Skeletal muscle satellite cell (primary cell): ENCODE data around the gene LYPD6.
A peak's percentile ranks its signal among the peaks of the same experiment; 100 is the strongest.

Experiments
- H3K27me3 ChIP-seq: 2 replicates; pipeline ENCODE4 v1.7.0; 2013; ENCODE audit warnings: low read length; ENCODE audit not compliant: control insufficient read depth, insufficient read depth
- H3K36me3 ChIP-seq: 2 replicates; pipeline ENCODE4 v1.7.0; 2013; ENCODE audit warnings: mild to moderate bottlenecking, control low read depth, low read length; ENCODE audit not compliant: insufficient read depth
- H3K4me1 ChIP-seq: 2 replicates; pipeline ENCODE4 v1.7.0; 2013; ENCODE audit warnings: low read length; ENCODE audit not compliant: control insufficient read depth, insufficient read depth
- H3K4me2 ChIP-seq: 2 replicates; pipeline ENCODE4 v1.7.0; 2013; ENCODE audit warnings: mild to moderate bottlenecking, low read length
- H3K4me3 ChIP-seq: 2 replicates; pipeline ENCODE4 v1.7.0; 2013; ENCODE audit warnings: low read length
- H3K9ac ChIP-seq: 2 replicates; pipeline ENCODE4 v1.7.0; 2013; ENCODE audit warnings: mild to moderate bottlenecking, low read depth, low read length, moderate library complexity
- H3K9me3 ChIP-seq: replicated peaks from 2 replicates; pipeline ENCODE4 v1.7.0; 2013; ENCODE audit warnings: mild to moderate bottlenecking, control low read depth, low read length

LYPD6 gene

DNA sequence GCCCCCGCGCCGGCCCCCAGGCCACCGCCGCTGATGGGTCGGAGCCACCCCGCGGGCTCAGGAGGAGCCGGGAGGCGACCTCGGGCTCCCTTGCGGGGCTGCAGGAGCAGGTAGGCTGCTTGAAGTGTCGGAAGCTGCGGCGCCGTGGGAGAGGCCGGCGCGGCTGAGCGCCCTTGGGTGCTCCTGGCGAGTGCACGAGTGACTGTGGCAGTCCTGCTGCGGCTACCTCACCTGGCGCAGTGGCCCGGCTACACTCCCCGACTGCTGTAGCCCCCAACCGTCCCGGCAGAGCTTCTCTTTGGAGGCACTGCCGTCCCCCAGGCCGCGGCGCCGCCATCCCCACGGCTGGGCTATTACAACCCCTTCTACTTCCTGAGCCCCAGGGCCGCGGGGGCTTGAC lies 10.0 kb upstream of the LYPD6 start:
- Histone ChIP-seq H3K9me3 (no peaks in the 10 kb centered on the region), H3K36me3 (no peaks in the 10 kb centered on the region), H3K9ac (no peak overlapping the region), H3K4me2 (no peak overlapping the region), H3K27me3 (peaks cover 5% of the 10 kb centered on the region), H3K4me1 (no peaks in the 10 kb centered on the region), H3K4me3 (no peak overlapping the region)

DNA sequence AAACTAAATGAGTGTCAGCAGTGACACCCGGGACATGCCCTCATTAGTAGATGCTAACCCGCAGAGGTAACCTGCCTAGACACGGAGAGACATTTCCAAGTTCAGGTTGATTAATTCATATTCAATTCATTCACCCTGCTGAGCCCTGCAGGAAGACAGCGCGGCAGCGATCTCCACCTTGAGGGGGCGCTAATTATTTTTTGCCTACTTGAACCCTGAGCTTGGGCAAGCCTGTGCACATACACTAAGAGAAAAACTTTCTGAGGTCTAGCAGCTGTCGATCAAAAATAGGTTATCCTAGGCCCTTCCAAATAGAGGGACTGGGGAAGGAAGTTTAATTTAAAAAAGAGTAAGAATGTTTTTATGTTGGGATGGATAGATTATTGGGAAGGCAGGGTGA lies 1.3 kb upstream of the LYPD6 start:
- no peaks in the 10 kb centered on the region for H3K9me3 ChIP-seq
- H3K36me3 ChIP-seq: no peaks in the 10 kb centered on the region
- H3K4me1 ChIP-seq: peaks cover 15% of the 10 kb centered on the region
- H3K27me3 ChIP-seq: no peaks in the 10 kb centered on the region
- peak overlapping the region; percentile 93 for H3K4me3 ChIP-seq
- H3K9ac ChIP-seq: peak overlapping the region; percentile 71
- peak overlapping the region; percentile 98 for H3K4me2 ChIP-seq

DNA sequence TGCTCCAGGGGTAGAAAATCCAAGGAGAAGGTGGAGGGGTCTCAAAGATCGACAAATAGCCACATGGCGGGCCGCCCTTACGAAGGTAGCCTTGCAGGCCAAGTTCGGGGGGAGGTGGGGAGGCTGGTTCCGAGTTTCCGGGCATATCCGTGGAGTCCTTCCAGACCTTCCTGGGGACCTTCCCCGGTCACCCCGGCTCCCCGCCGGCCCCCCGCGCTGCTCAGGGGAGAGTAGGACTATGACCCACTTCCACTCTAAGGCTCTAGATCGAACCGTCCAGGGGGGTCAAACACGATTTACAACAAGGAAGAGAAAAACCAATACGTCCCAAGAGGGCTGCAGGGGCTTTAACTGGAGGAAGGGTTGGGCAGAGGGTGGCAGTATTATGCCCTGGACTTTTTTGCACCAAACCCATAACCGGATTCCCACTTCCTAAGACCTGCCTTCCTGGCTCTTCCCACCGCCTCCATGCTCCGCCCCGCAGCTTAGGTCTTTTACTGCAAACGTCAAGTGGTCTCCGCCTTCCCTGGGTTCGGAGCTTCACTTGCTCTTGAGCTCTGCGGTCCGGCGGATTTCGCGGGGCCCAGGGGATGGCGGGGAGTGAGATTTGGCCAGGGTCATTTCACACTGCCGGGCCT lies 779 bp upstream of the LYPD6 start:
- no peaks in the 10 kb centered on the region for H3K9me3 ChIP-seq
- H3K9ac ChIP-seq: peak overlapping the region; percentile 71
- peak overlapping the region; percentile 93 for H3K4me3 ChIP-seq
- H3K27me3 ChIP-seq: no peaks in the 10 kb centered on the region
- no peaks in the 10 kb centered on the region for H3K36me3 ChIP-seq
- H3K4me1 ChIP-seq: peaks cover 15% of the 10 kb centered on the region
- peak overlapping the region; percentile 98 for H3K4me2 ChIP-seq

DNA sequence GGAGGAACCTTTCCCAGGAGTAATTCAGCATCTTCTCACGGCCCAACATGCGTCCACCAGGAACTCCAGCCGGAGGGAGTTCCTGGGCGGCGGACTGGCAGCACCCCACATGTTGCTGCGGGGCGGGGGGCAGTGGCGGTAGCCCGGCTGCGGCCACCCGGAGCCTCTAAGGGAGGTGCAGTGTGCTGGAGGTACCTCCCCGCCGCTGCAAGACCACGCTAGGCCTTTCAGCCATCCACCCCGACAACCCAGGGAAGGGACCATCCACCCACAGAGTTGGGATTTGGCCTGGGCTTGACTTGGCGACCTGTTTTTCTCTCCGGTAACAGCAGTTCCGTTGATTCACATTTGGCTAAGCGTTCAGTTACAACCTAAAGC lies 625 bp downstream of the LYPD6 start:
- Histone ChIP-seq H3K4me3 (peak overlapping the region; percentile 93), H3K9ac (peak overlapping the region; percentile 85), H3K27me3 (no peaks in the 10 kb centered on the region)

DNA sequence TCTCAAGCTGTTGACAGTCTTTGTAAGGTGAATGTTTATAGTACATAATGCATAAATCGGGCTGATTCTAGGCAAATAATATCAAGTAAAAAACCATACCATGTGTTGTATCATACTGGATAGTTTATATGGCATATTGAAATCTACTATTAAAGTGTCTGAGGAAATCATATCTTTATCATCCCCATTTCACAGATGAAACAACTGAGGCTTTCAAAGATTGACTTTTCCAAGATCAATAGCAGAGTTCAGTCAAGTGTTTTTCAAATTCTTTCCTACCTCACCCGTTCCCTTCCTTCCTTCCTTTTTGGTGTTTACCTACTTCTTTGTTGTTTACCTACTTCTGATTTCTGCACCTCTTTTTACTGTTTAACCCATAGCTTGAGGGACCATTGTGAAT lies 2.0 kb downstream of the LYPD6 start:
- Histone ChIP-seq H3K4me3 (no peak overlapping the region), H3K9me3 (no peaks in the 10 kb centered on the region), H3K4me2 (no peak overlapping the region), H3K27me3 (no peaks in the 10 kb centered on the region), H3K36me3 (no peaks in the 10 kb centered on the region), H3K4me1 (peaks cover 15% of the 10 kb centered on the region), H3K9ac (no peak overlapping the region)

More for the DNA sequence above, 625 bp downstream of the LYPD6 start:
- peaks cover 15% of the 10 kb centered on the region for H3K4me1 ChIP-seq
- peak overlapping the region; percentile 98 for H3K4me2 ChIP-seq
- H3K9me3 ChIP-seq: no peaks in the 10 kb centered on the region
- H3K36me3 ChIP-seq: no peaks in the 10 kb centered on the region

DNA sequence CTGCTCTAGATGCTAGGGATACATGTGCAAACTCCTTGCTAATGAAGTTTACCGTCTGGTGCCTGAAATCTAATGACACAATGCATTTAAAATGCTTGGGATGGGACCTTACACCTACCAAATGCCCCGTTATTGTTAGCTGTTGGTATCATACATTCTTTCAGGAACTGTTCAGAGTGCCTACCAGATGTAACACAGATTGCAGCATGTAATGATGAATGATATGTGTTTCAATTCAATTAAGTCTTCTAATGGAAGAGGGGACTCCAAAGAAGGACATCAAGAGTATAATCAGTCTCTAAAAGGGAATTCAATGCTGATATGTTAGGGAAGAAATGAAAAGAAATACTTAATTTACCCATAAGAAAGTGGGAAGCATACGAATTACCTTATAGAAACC lies 3.2 kb downstream of the LYPD6 start:
- peaks cover 15% of the 10 kb centered on the region for H3K4me1 ChIP-seq
- no peaks in the 10 kb centered on the region for H3K9me3 ChIP-seq
- H3K9ac ChIP-seq: no peak overlapping the region
- no peaks in the 10 kb centered on the region for H3K27me3 ChIP-seq
- no peak overlapping the region for H3K4me2 ChIP-seq
- H3K36me3 ChIP-seq: no peaks in the 10 kb centered on the region
- no peak overlapping the region for H3K4me3 ChIP-seq

DNA sequence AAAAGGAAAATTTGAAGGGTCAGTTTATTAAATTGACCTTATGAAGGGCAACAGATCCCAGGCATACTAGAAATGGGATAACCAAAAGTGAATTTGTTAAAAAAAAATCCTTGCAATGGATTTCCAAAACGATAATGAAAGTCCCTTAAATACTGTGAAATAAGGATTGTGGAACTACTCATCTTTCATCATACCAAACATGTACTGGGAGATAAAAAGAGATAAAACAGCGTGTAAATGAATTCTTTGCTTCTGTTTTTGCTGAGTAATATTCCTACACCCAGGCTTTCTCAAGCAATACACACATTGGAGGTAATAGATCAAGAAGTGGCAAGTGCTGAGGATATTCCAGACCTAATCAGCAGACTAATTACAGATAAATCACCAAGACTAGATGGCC lies 3.8 kb downstream of the LYPD6 start:
- Histone ChIP-seq H3K4me1 (peaks cover 14% of the 10 kb centered on the region), H3K27me3 (no peaks in the 10 kb centered on the region), H3K4me2 (no peak overlapping the region), H3K4me3 (no peak overlapping the region), H3K9me3 (no peaks in the 10 kb centered on the region), H3K9ac (no peak overlapping the region), H3K36me3 (no peaks in the 10 kb centered on the region)

DNA sequence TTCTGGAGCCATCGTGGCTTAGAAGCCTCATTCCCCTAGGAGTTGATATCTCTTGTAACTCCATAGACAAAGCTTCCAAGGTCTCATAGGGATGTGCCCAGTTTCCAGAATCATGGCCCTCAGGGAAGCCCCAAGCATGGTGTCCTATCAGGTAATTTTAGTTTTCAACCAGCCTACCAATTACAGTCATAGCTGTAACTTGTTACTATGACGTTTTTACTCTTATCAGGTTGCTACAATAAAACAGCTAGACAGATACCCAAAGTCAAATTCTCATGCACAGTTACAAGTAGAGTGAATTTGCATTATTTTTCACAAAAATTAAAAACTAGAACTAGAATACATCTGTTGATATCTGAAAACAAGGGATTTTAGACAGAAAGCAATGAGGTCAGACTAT lies 8.9 kb downstream of the LYPD6 start:
- H3K9me3 ChIP-seq: no peaks in the 10 kb centered on the region
- no peaks in the 10 kb centered on the region for H3K36me3 ChIP-seq
- H3K4me3 ChIP-seq: no peak overlapping the region
- H3K27me3 ChIP-seq: no peaks in the 10 kb centered on the region
- H3K4me2 ChIP-seq: no peak overlapping the region
- no peak overlapping the region for H3K9ac ChIP-seq
- no peaks in the 10 kb centered on the region for H3K4me1 ChIP-seq

DNA sequence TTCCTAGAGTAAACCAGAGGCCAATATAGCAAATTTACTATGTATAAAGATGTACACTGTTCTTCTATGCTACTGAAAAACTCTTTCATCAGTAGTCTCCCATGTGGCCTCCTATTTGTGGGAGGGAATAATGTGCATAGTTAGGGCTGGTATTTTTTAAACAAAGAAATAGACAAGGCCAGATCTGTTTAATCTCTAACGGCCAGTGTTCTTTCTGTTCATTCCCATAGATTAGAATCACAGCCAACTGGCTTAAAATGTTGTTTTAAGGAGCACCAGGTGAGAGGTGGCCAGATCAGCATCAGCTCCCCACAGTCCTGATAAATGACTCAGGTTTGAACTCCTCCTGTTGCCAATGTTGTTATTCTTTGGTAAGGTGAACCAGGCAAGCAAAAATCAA lies 12.1 kb downstream of the LYPD6 start:
- Histone ChIP-seq H3K4me1 (no peaks in the 10 kb centered on the region), H3K4me3 (no peak overlapping the region), H3K27me3 (no peaks in the 10 kb centered on the region), H3K9ac (no peak overlapping the region), H3K36me3 (no peaks in the 10 kb centered on the region), H3K4me2 (no peak overlapping the region), H3K9me3 (no peaks in the 10 kb centered on the region)

DNA sequence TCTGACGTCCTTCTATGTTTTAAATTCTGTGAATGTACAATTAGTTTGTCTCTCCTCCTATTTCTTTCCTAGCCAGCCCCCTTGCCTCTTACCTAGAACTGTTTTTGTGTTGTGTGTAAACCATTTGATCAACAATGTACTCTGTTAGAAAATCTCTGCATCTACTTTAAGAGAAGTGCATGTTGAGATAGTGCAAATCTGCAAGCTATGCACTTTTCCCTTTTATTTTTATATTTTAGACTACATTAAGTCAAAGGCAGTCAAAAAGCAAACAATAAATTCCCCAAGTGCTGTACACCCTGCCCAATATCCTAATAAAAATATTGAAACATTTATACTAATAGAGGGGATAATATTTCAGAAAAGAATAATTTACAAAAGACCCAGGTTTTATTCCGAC lies 13.7 kb downstream of the LYPD6 start:
- Histone ChIP-seq H3K27me3 (no peaks in the 10 kb centered on the region), H3K9me3 (no peaks in the 10 kb centered on the region), H3K9ac (no peak overlapping the region), H3K4me2 (no peak overlapping the region), H3K36me3 (no peaks in the 10 kb centered on the region), H3K4me3 (no peak overlapping the region), H3K4me1 (no peaks in the 10 kb centered on the region)

DNA sequence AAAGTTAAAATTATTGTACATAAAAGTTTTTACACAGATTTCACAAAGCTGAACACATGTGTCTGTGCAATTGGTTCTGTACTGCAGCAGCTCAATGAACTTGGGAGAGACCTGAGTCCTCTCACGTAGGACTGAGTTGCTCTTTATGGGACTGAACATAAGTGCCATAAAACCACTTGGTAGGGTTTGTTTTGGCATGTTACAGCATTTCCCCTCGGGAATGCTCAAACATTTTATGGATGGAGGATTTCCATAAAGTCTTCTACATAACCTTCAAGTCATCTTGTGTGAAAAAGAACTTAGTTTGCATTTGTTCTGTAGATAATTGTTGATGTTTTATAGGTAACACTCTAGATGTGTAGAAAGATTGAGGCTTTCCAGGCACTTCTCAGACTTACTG lies 15.9 kb downstream of the LYPD6 start:
- no peaks in the 10 kb centered on the region for H3K4me1 ChIP-seq
- no peaks in the 10 kb centered on the region for H3K9me3 ChIP-seq
- H3K27me3 ChIP-seq: no peaks in the 10 kb centered on the region
- H3K9ac ChIP-seq: no peak overlapping the region
- H3K4me2 ChIP-seq: no peak overlapping the region
- no peaks in the 10 kb centered on the region for H3K36me3 ChIP-seq
- no peak overlapping the region for H3K4me3 ChIP-seq

DNA sequence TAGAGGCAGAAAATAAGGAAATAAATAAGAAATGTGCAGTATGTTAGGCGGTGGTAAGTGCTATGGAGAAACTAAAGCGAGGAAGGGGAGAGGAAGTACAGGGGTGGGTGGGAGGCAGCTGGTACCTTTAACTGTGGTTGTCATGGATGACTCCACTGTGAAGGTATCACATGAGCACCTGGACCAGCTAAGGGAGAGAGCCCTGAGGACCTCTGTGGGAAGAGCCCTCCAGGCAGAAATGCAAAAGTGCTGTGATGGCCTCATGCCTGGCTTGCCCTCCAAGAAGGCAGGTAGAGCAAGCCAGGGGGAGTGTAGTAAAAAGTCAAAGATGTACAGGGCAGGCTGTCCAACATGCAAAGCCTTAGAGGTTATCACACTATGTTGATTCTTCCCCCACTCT lies 17.9 kb downstream of the LYPD6 start:
- Histone ChIP-seq H3K9me3 (no peaks in the 10 kb centered on the region), H3K36me3 (no peaks in the 10 kb centered on the region), H3K4me1 (no peaks in the 10 kb centered on the region), H3K4me3 (no peak overlapping the region), H3K4me2 (no peak overlapping the region), H3K9ac (no peak overlapping the region), H3K27me3 (no peaks in the 10 kb centered on the region)
